Ovary (tissue), 3 donors: ENCODE data around the gene HPCAL1.

ENCODE experiments used
- EP300 ChIP-seq: sonication (generic); formaldehyde crosslinking; IDR thresholded peaks from one replicate; pipeline ENCODE4 v1.6.1; 2017; ENCODE audit warnings: antibody characterized with exemption
- POLR2A ChIP-seq: fragments of 450-650 bp; IDR thresholded peaks from one replicate; pipeline ENCODE4 v1.6.1; 2017; ENCODE audit warnings: antibody characterized with exemption, mild to moderate bottlenecking, moderate library complexity
- TF ChIP-seq, protein P1 (sequence below), 3 donors: fragments of 450-650 bp in 2 of 3; fragments of 200-600 bp in 1 of 3; IDR thresholded peaks; one replicate each; pipeline versions ENCODE4 v1.5.1 to v1.8.0; 2016 to 2022; ENCODE audit warnings: antibody characterized with exemption in 3 of 3, mild to moderate bottlenecking in 1 of 3
- donor health status: DM: no; HTN: no; CAD: no.

DNA sequence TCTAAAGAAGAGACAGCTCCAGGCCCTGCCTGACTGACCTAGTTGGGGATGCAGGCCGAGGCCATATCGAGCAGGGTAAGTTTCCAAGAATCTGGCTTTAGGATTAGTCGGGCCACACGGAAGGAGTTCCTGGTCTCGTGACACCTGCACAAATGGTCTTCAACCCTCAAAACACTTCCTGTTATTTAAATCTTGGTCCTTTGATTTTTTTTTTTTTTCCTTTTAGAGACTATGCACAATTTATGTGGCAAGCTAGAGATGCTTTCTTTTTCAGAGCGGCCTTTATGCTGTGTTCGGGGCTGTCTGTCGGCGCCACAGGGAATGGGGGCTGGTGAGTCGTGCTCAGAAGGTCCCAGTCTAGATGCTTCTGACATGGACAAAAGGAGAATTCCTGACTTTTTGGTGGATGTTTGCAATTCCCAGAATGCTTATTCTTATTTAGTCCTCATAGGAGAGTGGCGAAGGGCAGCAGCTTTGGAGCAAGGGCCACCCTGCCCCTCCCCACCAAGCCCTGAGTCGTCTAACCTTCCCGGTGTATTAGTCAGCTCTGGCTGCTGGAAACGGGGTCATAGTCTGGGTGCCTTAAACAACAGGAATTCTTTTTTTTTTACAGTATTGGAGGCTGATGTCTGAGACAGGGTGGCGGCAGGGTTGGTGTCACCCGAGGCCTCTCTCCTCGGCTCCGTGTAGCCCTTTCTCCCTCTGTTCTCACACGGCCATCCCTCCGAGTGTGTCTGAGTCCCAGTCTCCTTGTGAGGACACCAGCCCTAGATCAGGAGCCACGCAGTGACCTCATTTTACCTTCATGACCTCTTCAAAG is 27.4 kb downstream of the HPCAL1 start:
- TF ChIP-seq, protein P1, sequence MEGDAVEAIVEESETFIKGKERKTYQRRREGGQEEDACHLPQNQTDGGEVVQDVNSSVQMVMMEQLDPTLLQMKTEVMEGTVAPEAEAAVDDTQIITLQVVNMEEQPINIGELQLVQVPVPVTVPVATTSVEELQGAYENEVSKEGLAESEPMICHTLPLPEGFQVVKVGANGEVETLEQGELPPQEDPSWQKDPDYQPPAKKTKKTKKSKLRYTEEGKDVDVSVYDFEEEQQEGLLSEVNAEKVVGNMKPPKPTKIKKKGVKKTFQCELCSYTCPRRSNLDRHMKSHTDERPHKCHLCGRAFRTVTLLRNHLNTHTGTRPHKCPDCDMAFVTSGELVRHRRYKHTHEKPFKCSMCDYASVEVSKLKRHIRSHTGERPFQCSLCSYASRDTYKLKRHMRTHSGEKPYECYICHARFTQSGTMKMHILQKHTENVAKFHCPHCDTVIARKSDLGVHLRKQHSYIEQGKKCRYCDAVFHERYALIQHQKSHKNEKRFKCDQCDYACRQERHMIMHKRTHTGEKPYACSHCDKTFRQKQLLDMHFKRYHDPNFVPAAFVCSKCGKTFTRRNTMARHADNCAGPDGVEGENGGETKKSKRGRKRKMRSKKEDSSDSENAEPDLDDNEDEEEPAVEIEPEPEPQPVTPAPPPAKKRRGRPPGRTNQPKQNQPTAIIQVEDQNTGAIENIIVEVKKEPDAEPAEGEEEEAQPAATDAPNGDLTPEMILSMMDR (IDR thresholded peaks at IDR 0.05): no peak
- no peak for TF ChIP-seq EP300
- TF ChIP-seq POLR2A: no peak
